H1 (cell line): ENCODE results near the gene TMEM161A. TPM values are rescaled to one million over a fixed set of nuclear protein-coding genes. Genes with fewer than 3 reads are reported as not detected.
A peak's percentile ranks its signal among the peaks of the same experiment; 100 is the strongest.

ENCODE experiments used
- CTCF ChIA-PET: fragments of 300-600 bp; sonication (Branson Sonifier 250); formaldehyde crosslinking; loops from one replicate; lab custom pipeline; 2021; ENCODE audit not compliant: partially characterized antibody; lab: Charles Lee
- POLR2A ChIA-PET: fragments of 300-600 bp; sonication (Branson Sonifier 250); formaldehyde crosslinking; loops from one replicate; lab custom pipeline; 2021; ENCODE audit warnings: inconsistent platforms; ENCODE audit not compliant: partially characterized antibody; lab: Charles Lee
- DNase-seq, 2 experiments: peaks; one replicate each; pipeline versions ENCODE4 v3.0.0 to v3.0.0-alpha.2; 2010 to 2022; ENCODE audit warnings: low spot score in 2 of 2, low read depth in 1 of 2, mixed read lengths in 1 of 2
- FAIRE-seq: peaks from 2 replicates; lab custom pipeline; 2011; peaks lifted over from hg19 to GRCh38; lab: Jason Lieb, UNC
- H2AFZ ChIP-seq: 2 replicates; pipeline ENCODE4 v1.8.1; 2012; ENCODE audit warnings: low read length, inconsistent platforms
- H2AK5ac ChIP-seq: 2 replicates; pipeline ENCODE4 v1.6.1; 2013; ENCODE audit warnings: low read depth, low read length
- H2BK120ac ChIP-seq: replicated peaks from 2 replicates; pipeline ENCODE3; 2013; ENCODE audit warnings: low read depth, low read length, inconsistent platforms
- H2BK12ac ChIP-seq: 2 replicates; pipeline ENCODE4 v1.6.1; 2013; ENCODE audit warnings: low read depth, low read length
- H2BK15ac ChIP-seq: 2 replicates; pipeline ENCODE4 v1.6.1; 2013; ENCODE audit warnings: low read length
- H2BK20ac ChIP-seq: 2 replicates; pipeline ENCODE4 v1.6.1; 2013; ENCODE audit warnings: low read length
- H2BK5ac ChIP-seq: 2 replicates; pipeline ENCODE4 v1.6.1; 2013; ENCODE audit warnings: low read depth, low read length
- H3K14ac ChIP-seq: 2 replicates; pipeline ENCODE4 v1.6.1; 2013; ENCODE audit warnings: inconsistent platforms; ENCODE audit not compliant: insufficient read length
- H3K18ac ChIP-seq: 2 replicates; pipeline ENCODE4 v1.6.1; 2013; ENCODE audit warnings: low read length; ENCODE audit errors: extremely low read depth
- H3K23ac ChIP-seq: 2 replicates; pipeline ENCODE4 v1.6.1; 2013; ENCODE audit warnings: inconsistent platforms; ENCODE audit not compliant: insufficient read length
- H3K23me2 ChIP-seq: 2 replicates; pipeline ENCODE4 v1.6.1; 2013; ENCODE audit warnings: low read depth, low read length
- H3K27ac ChIP-seq: 2 replicates; pipeline ENCODE4 v1.6.1; 2011; ENCODE audit warnings: low read depth, low read length, inconsistent platforms
- H3K27me3 ChIP-seq, 4 experiments: replicated peaks in 1 of 4; 1 replicate in 1 of 4; 2 replicates in 3 of 4; pipeline versions ENCODE4 v1.6.1 to v1.8.1; 2011 to 2013; ENCODE audit warnings: low read length in 3 of 4, mild to moderate bottlenecking in 3 of 4, inconsistent platforms in 2 of 4, mixed read lengths in 2 of 4, moderate library complexity in 1 of 4; ENCODE audit not compliant: control insufficient read depth in 3 of 4, insufficient read depth in 3 of 4; ENCODE audit errors: extremely low read depth in 1 of 4
- H3K36me3 ChIP-seq, 4 experiments: 2 replicates each; pipeline versions ENCODE4 v1.6.1 to v1.8.1; 2011 to 2013; ENCODE audit warnings: mild to moderate bottlenecking in 4 of 4, low read length in 3 of 4, moderate library complexity in 2 of 4, control low read depth in 1 of 4, inconsistent platforms in 1 of 4; ENCODE audit not compliant: insufficient read depth in 4 of 4, control insufficient read depth in 2 of 4
- H3K4ac ChIP-seq: replicated peaks from 2 replicates; pipeline ENCODE3; 2013; ENCODE audit warnings: low read length, low read depth, mixed read lengths, inconsistent platforms; ENCODE audit not compliant: insufficient read length
- H3K4me1 ChIP-seq, 4 experiments: replicated peaks in 1 of 4; 1 replicate in 1 of 4; 2 replicates in 3 of 4; pipeline versions ENCODE4 v1.6.1 to v1.8.1; 2011 to 2013; ENCODE audit warnings: low read length in 3 of 4, inconsistent platforms in 2 of 4, mixed read lengths in 1 of 4; ENCODE audit not compliant: insufficient read depth in 4 of 4, control insufficient read depth in 3 of 4
- H3K4me2 ChIP-seq, 2 experiments: 2 replicates each; pipeline versions ENCODE4 v1.6.1 to v1.8.1; 2011 to 2013; ENCODE audit warnings: low read depth in 2 of 2, low read length in 2 of 2, control low read depth in 1 of 2, inconsistent platforms in 1 of 2, mild to moderate bottlenecking in 1 of 2; ENCODE audit not compliant: insufficient read depth in 1 of 2
- H3K4me3 ChIP-seq, 4 experiments: fragments of 200-600, 300-600 bp in 1 of 4; sonication (generic), shearing (Covaris generic), sonication (Bioruptor Twin) in 1 of 4; 2 replicates each; pipeline versions ENCODE4 v1.5.1 to v1.8.1; 2011 to 2016; ENCODE audit warnings: low read length in 4 of 4, low read depth in 3 of 4, control low read depth in 2 of 4, inconsistent platforms in 2 of 4, mild to moderate bottlenecking in 2 of 4, mixed read lengths in 1 of 4, moderate library complexity in 1 of 4; ENCODE audit not compliant: insufficient read depth in 2 of 4; ENCODE audit errors: extremely low read depth in 1 of 4
- H3K56ac ChIP-seq: replicated peaks from 2 replicates; pipeline ENCODE3; 2013; ENCODE audit warnings: low read depth, mild to moderate bottlenecking, mixed read lengths, low read length, inconsistent platforms; ENCODE audit not compliant: insufficient read length
- H3K79me1 ChIP-seq: 2 replicates; pipeline ENCODE4 v1.6.1; 2013; ENCODE audit warnings: low read depth, low read length, control low read depth
- H3K79me2 ChIP-seq, 2 experiments: 2 replicates each; pipeline versions ENCODE4 v1.6.1 to v1.8.1; 2012 to 2013; ENCODE audit warnings: low read length in 2 of 2, mild to moderate bottlenecking in 2 of 2, inconsistent platforms in 1 of 2; ENCODE audit not compliant: insufficient read depth in 2 of 2, control insufficient read depth in 1 of 2
- H3K9ac ChIP-seq, 4 experiments: replicated peaks in 1 of 4; 1 replicate in 1 of 4; 2 replicates in 3 of 4; pipeline versions ENCODE4 v1.6.1 to v1.8.1; 2011 to 2013; ENCODE audit warnings: low read depth in 3 of 4, low read length in 3 of 4, control low read depth in 2 of 4, mild to moderate bottlenecking in 2 of 4, moderate library complexity in 2 of 4, inconsistent platforms in 1 of 4; ENCODE audit errors: extremely low read depth in 1 of 4
- H3K9me3 ChIP-seq, 2 experiments: 2 replicates each; pipeline versions ENCODE4 v1.6.1 to v1.8.1; 2012 to 2013; ENCODE audit warnings: mild to moderate bottlenecking in 2 of 2, moderate library complexity in 2 of 2, control low read depth in 1 of 2, inconsistent platforms in 1 of 2, low read depth in 1 of 2, low read length in 1 of 2, mixed read lengths in 1 of 2; ENCODE audit not compliant: insufficient read depth in 2 of 2
- H4K20me1 ChIP-seq, 2 experiments: replicated peaks in 1 of 2; 2 replicates each; pipeline versions ENCODE3 to v1.8.1; 2011 to 2013; ENCODE audit warnings: inconsistent platforms in 2 of 2, low read length in 2 of 2, mild to moderate bottlenecking in 1 of 2; ENCODE audit not compliant: insufficient read depth in 2 of 2, control insufficient read depth in 1 of 2
- H4K5ac ChIP-seq: 2 replicates; pipeline ENCODE4 v1.6.1; 2013; ENCODE audit warnings: low read length, low read depth, mixed read lengths, inconsistent platforms; ENCODE audit not compliant: insufficient read length
- H4K8ac ChIP-seq: 2 replicates; pipeline ENCODE4 v1.8.0; 2013; ENCODE audit warnings: mild to moderate bottlenecking, moderate library complexity, low read length, inconsistent platforms; ENCODE audit not compliant: insufficient read depth; ENCODE audit errors: extremely low read depth
- H4K91ac ChIP-seq: replicated peaks from 2 replicates; pipeline ENCODE3; 2013; ENCODE audit warnings: low read length, mixed read lengths, inconsistent platforms; ENCODE audit not compliant: insufficient read length
- ATF2 ChIP-seq: IDR thresholded peaks from 2 replicates; pipeline ENCODE4 v1.6.1; 2012; ENCODE audit warnings: low read length, inconsistent platforms
- BCL11A ChIP-seq, 2 experiments: IDR thresholded peaks; one replicate each; pipeline ENCODE4 v1.6.1; 2011; ENCODE audit warnings: low read depth in 2 of 2, low read length in 2 of 2, mild to moderate bottlenecking in 2 of 2
- HDAC6 ChIP-seq: IDR thresholded peaks from one replicate; pipeline ENCODE4 v1.7.1; 2012; ENCODE audit warnings: low read depth, mild to moderate bottlenecking, inconsistent platforms, low read length, moderate library complexity
- KDM1A ChIP-seq: fragments of 200-600, 300-600 bp; sonication (generic); IDR thresholded peaks from 2 replicates; pipeline ENCODE4 v1.7.1; 2016; ENCODE audit warnings: mild to moderate bottlenecking, low read length, borderline replicate concordance
- MAX ChIP-seq: IDR thresholded peaks from 2 replicates; pipeline ENCODE4 v1.6.1; 2012; ENCODE audit warnings: inconsistent platforms
- NANOG ChIP-seq: IDR thresholded peaks from 2 replicates; pipeline ENCODE4 v1.6.1; 2011; ENCODE audit warnings: low read length, low read depth, mild to moderate bottlenecking, inconsistent platforms; ENCODE audit not compliant: insufficient read depth, poor library complexity, severe bottlenecking
- NRF1 ChIP-seq: IDR thresholded peaks from 2 replicates; pipeline ENCODE4 v1.6.1; 2011; ENCODE audit warnings: mild to moderate bottlenecking, low read depth, low read length, improper control_type of control experiment
- POLR2A ChIP-seq, 2 experiments: IDR thresholded peaks; 1 replicate in 1 of 2; 2 replicates in 1 of 2; pipeline ENCODE4 v1.6.1; 2011; ENCODE audit warnings: low read depth in 2 of 2, low read length in 2 of 2, mild to moderate bottlenecking in 2 of 2; ENCODE audit errors: control extremely low read depth in 1 of 2
- POU5F1 ChIP-seq: IDR thresholded peaks from 2 replicates; pipeline ENCODE4 v1.6.1; 2011; ENCODE audit warnings: low read depth, mild to moderate bottlenecking, low read length, moderate library complexity
- SP2 ChIP-seq: IDR thresholded peaks from 2 replicates; pipeline ENCODE4 v1.6.1; 2012; ENCODE audit warnings: mild to moderate bottlenecking, low read length, inconsistent platforms
- TAF1 ChIP-seq: IDR thresholded peaks from 2 replicates; pipeline ENCODE4 v1.6.1; 2011; ENCODE audit warnings: mild to moderate bottlenecking, low read depth, low read length
- WGBS, 2 experiments: shearing (Covaris generic) in 1 of 2; methylation state at CpG; one replicate each; pipeline versions ENCODE4 v1.1.6 to v1.1.7; 2013 to 2015; ENCODE audit warnings: low lambda C conversion rate in 2 of 2, mixed read lengths in 2 of 2, inconsistent platforms in 1 of 2, low coverage in 1 of 2, missing lambda C conversion rate in 1 of 2; ENCODE audit not compliant: insufficient replicate concordance in 2 of 2, insufficient coverage in 1 of 2, insufficient read length in 1 of 2; ENCODE audit errors: extremely low coverage in 1 of 2, missing lambda C conversion rate in 1 of 2; 5-methylcytosine and 5-hydroxymethylcytosine counted together
- polyA plus RNA-seq, 7 experiments: library from polyadenylated mRNA; depleted of rRNA in 3 of 7; stranded (reverse) in 5 of 7; unstranded in 2 of 7; fragments of >200 nt in 5 of 7; fragments of 200-250 nt in 2 of 7; gene quantifications; 1 replicate in 5 of 7; 2 replicates in 1 of 7; 4 replicates in 1 of 7; pipeline versions ENCODE4 v1.2.1 to v1.2.3, GENCODE V29; 2011 to 2013; ENCODE audit warnings: missing spikeins in 2 of 7, mixed read lengths in 2 of 7
- total RNA-seq: library from RNA; stranded (reverse); fragmentation: NEBNext Ultra II Directional; extraction: Animal tissue kit (Norgen Biotek cat#: 25700); gene quantifications from 2 replicates; pipeline ENCODE4 v1.2.1, GENCODE V29; 2021

Gene TMEM161A
- total and polyA plus RNA-seq, 2 of the 8 experiments (the other 6 are each of a cell fraction or from before 2014, with no cell fraction given): 47.8 to 103 TPM

- no peak overlapping the region for H2BK20ac ChIP-seq
- FAIRE-seq: no peak
- H2BK12ac ChIP-seq: peak overlapping the region; percentile 88
- no peak overlapping the region for H2BK15ac ChIP-seq
- H3K18ac ChIP-seq: peak overlapping the region; percentile 26
- H2AK5ac ChIP-seq: no peak overlapping the region
- H2AFZ ChIP-seq: peak overlapping the region; percentile 0; the same call in 1 of the 2 replicates
- peak overlapping the region; percentile 36 for H4K91ac ChIP-seq
- no peaks in the 10 kb centered on the region for H3K36me3 ChIP-seq
- no peaks in the 10 kb centered on the region for H4K20me1 ChIP-seq
- no peak overlapping the region for H3K23ac ChIP-seq
- H3K9ac ChIP-seq: peak overlapping the region in 2 of 4 experiments; percentile 45 to 52; a peak in 4 of 7 replicates
- no peaks in the 10 kb centered on the region for H3K27me3 ChIP-seq
- no peak overlapping the region for H3K4ac ChIP-seq
- no peak overlapping the region for H2BK120ac ChIP-seq
- H3K4me3 ChIP-seq: peak overlapping the region; percentile 10 to 76 (median 39); a peak in 7 of 8 replicates
- H3K56ac ChIP-seq: peak overlapping the region; percentile 32
- H4K5ac ChIP-seq: peak overlapping the region; percentile 80
- peaks cover 7% of the 10 kb centered on the region for H3K23me2 ChIP-seq
- H3K27ac ChIP-seq: peak overlapping the region; percentile 79
- peaks cover 0 to 14% (median 9%) of the 10 kb centered on the region in 4 experiments; a peak in 6 of 7 replicates for H3K4me1 ChIP-seq
- peak overlapping the region; percentile 9; the same call in 1 of the 2 replicates for H4K8ac ChIP-seq
- ChIA-PET POLR2A (interaction anchor here (0.6 to 5.7 kb wide), 10 partner anchors 10 to 53 kb away, joined by 3 to 31 read pairs (median 6); partner anchors contain the start of gene SLC25A42), CTCF (interaction anchor here (0.6 to 3.4 kb wide), 4 partner anchors 10 to 122 kb away, joined by 3 to 16 read pairs (median 4); no protein-coding TSS in a partner anchor)
- peak overlapping the region; percentile 73 for H2BK5ac ChIP-seq
- DNase-seq: peak in 1 of 2 experiments; percentile 79
- 0 out of 2 replicates have a peak, but pooled peaks cover 2% of the 10 kb centered on the region for H3K79me1 ChIP-seq
- peak overlapping the region; percentile 82 to 90 for H3K4me2 ChIP-seq
- no peak overlapping the region for H3K14ac ChIP-seq
- 28% methylated on average over 17 of the region's 25 CpGs; no CpG with 5 or more reads in 1 of the 2 experiments for WGBS, 2 experiments
- no peaks in the 10 kb centered on the region for H3K79me2 ChIP-seq
- no peaks in the 10 kb centered on the region for H3K9me3 ChIP-seq
- TF ChIP-seq NANOG (no peak), POU5F1 (no peak), MAX (no peak), KDM1A (0 out of 2 replicates have a peak, but pooled peaks have one; percentile 5), POLR2A (IDR thresholded peaks at IDR 0.05; ENCODE audit: control extremely low read depth in 1 of 2, low read depth in 2 of 2, low read length in 2 of 2) (no peak), TAF1 (0 out of 2 replicates have a peak, but pooled peaks have one; percentile 3), HDAC6 (no peak), ATF2 (no peak), BCL11A (IDR thresholded peaks at IDR 0.05; ENCODE audit: low read depth in 2 of 2, low read length in 2 of 2) (no peak), NRF1 (no peak), SP2 (no peak)
Observed at GRCh38 chr19:19106056-19106551, 32.2 kb downstream of the TMEM161A start.
